ENCODE data around the gene EEA1. TPM values are rescaled to one million over a fixed set of nuclear protein-coding genes. Genes with fewer than 3 reads are reported as not detected.

The EEA1 gene
- total and polyA plus RNA-seq, 2 donors (not counting 1 experiment from before 2014, with no cell fraction given), result 25.6 to 46.4 TPM

- no peak overlapping the region for H3K9ac ChIP-seq (ENCODE audit: insufficient read depth, low read length)
- peaks cover 2% of the 10 kb centered on the region for H3K4me1 ChIP-seq (ENCODE audit: control insufficient read depth, extremely low read depth, insufficient read depth, low read length)
- TF ChIP-seq CTCF (conservative IDR thresholded peaks at IDR 0.05 in 1 of 2, IDR thresholded peaks at IDR 0.05 in 1 of 2; ENCODE audit: low read depth in 1 of 2, low read length in 2 of 2) (no peak), EZH2 (IDR thresholded peaks at IDR 0.05; ENCODE audit: low read length, missing control alignments) (no peak)
- H3K9me3 ChIP-seq (ENCODE audit: control insufficient read depth, insufficient read depth, low read depth, low read length), result no peaks in the 10 kb centered on the region
- H4K20me1 ChIP-seq (ENCODE audit: control insufficient read depth, extremely low read depth, insufficient read depth, low read length), result no peaks in the 10 kb centered on the region
- H3K36me3 ChIP-seq (ENCODE audit: control insufficient read depth, insufficient read depth, low read length), result no peaks in the 10 kb centered on the region
- H3K27ac ChIP-seq (ENCODE audit: insufficient read depth, low read length), result no peak overlapping the region
- DNase-seq (ENCODE audit: low read depth in 2 of 2), result no peak
- no peak overlapping the region for H2AFZ ChIP-seq (ENCODE audit: low read length)
- no peaks in the 10 kb centered on the region for H3K27me3 ChIP-seq (ENCODE audit: control insufficient read depth, insufficient read depth, low read length)
- no peaks in the 10 kb centered on the region for H3K79me2 ChIP-seq (ENCODE audit: control insufficient read depth, insufficient read depth, low read length)
- no peak overlapping the region for H3K4me3 ChIP-seq (replicated peaks in 1 of 4; ENCODE audit: control extremely low read depth in 1 of 4, insufficient read depth in 1 of 4, low read depth in 3 of 4, low read length in 4 of 4)
- no peak overlapping the region for H3K4me2 ChIP-seq (ENCODE audit: extremely low read depth, insufficient read depth, low read length)
These were observed 207.4 kb downstream of the EEA1 start for GRCh38 chr12:92721656-92722055.

GRCh38 chr12:92721130-92721529 is 208.0 kb downstream of the EEA1 start:
- Histone ChIP-seq H3K4me3 (replicated peaks in 1 of 4; ENCODE audit: control extremely low read depth in 1 of 4, insufficient read depth in 1 of 4, low read depth in 3 of 4, low read length in 4 of 4) (no peak overlapping the region), H3K36me3 (ENCODE audit: control insufficient read depth, insufficient read depth, low read length) (no peaks in the 10 kb centered on the region), H4K20me1 (ENCODE audit: control insufficient read depth, extremely low read depth, insufficient read depth, low read length) (no peaks in the 10 kb centered on the region), H3K27ac (ENCODE audit: insufficient read depth, low read length) (no peak overlapping the region), H3K4me2 (ENCODE audit: extremely low read depth, insufficient read depth, low read length) (no peak overlapping the region), H3K27me3 (ENCODE audit: control insufficient read depth, insufficient read depth, low read length) (no peaks in the 10 kb centered on the region), H3K79me2 (ENCODE audit: control insufficient read depth, insufficient read depth, low read length) (no peaks in the 10 kb centered on the region), H3K9me3 (ENCODE audit: control insufficient read depth, insufficient read depth, low read depth, low read length) (no peaks in the 10 kb centered on the region), H3K9ac (ENCODE audit: insufficient read depth, low read length) (no peak overlapping the region), H3K4me1 (ENCODE audit: control insufficient read depth, extremely low read depth, insufficient read depth, low read length) (peaks cover 2% of the 10 kb centered on the region), H2AFZ (ENCODE audit: low read length) (no peak overlapping the region)
- peak in 1 of 2 donors; percentile 70 for DNase-seq (ENCODE audit: low read depth in 2 of 2)
- no peak for TF ChIP-seq CTCF (conservative IDR thresholded peaks at IDR 0.05 in 1 of 2, IDR thresholded peaks at IDR 0.05 in 1 of 2; ENCODE audit: low read depth in 1 of 2, low read length in 2 of 2)
- no peak for TF ChIP-seq EZH2 (IDR thresholded peaks at IDR 0.05; ENCODE audit: low read length, missing control alignments)

Other genes starting within 250 kb of the EEA1 start
- gene PLEKHG7, start 226.3 kb downstream of the EEA1 start, total RNA-seq, result not detected in 2 replicates
- not detected in 2 replicates for gene PLEKHG7, start 226.3 kb downstream of the EEA1 start, polyA plus RNA-seq